Measurements from ENCODE around the gene RAB39A. TPM values are rescaled to one million over a fixed set of nuclear protein-coding genes. Genes with fewer than 3 reads are reported as not detected.

Gene RAB39A, protein sequence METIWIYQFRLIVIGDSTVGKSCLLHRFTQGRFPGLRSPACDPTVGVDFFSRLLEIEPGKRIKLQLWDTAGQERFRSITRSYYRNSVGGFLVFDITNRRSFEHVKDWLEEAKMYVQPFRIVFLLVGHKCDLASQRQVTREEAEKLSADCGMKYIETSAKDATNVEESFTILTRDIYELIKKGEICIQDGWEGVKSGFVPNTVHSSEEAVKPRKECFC
- total RNA-seq (2011; cell fraction: chromatin; rRNA removed; ENCODE audit: low replicate concordance): not detected in 2 replicates
- not detected in 2 replicates for total RNA-seq (2011; cell fraction: nucleolus; rRNA removed)
- not detected in 2 replicates for total RNA-seq (2011; cell fraction: nucleoplasm; rRNA removed)
- not detected in 2 replicates for total RNA-seq (2014; rRNA removed)
- total RNA-seq (2014; rRNA removed; fragmentation: Illumina TruSeq; extraction: Trizol): not detected in 2 replicates
- total RNA-seq (2015; rRNA removed; fragmentation: Illumina TruSeq; extraction: Trizol): not detected in 2 replicates
- total RNA-seq (2021): not detected in 2 replicates
- polyA plus RNA-seq (2011; rRNA removed): not detected in 2 replicates
- not detected in 2 replicates for polyA plus RNA-seq (2011; cell fraction: cytosol; rRNA removed)
- not detected in 2 replicates for polyA plus RNA-seq (2011; cell fraction: nucleus; rRNA removed)
- polyA plus RNA-seq (2012): not detected in 2 replicates
- polyA plus RNA-seq (2014; fragmentation: Illumina TruSeq; extraction: Trizol): not detected in 2 replicates
- not detected for polyA plus RNA-seq (2014; fragmentation: Nextera tagmentation; extraction: Ambion mirVana)
- polyA plus RNA-seq (2014; rRNA removed): 0.05 TPM in 1 of 2 replicates, not detected in the other
- not detected in 2 replicates for polyA minus RNA-seq (2011; rRNA and poly(A)+ RNA removed)
- polyA minus RNA-seq (2011; cell fraction: cytosol; rRNA and poly(A)+ RNA removed): not detected in 2 replicates
- polyA minus RNA-seq (2011; cell fraction: nucleus; rRNA and poly(A)+ RNA removed): not detected in 2 replicates
- Bru-seq, nascent RNA: not detected
- BruChase-seq, experiment 1, labeled RNA remaining after a 2-hour chase: not detected
- percentile 10 among the genes with signal in this experiment for BruChase-seq, experiment 2, labeled RNA remaining after a 6-hour chase
- long read RNA-seq, experiment 1: 0 reads
- long read RNA-seq, experiment 2: 0 reads
- long read RNA-seq, experiment 3: 0 reads

DNA sequence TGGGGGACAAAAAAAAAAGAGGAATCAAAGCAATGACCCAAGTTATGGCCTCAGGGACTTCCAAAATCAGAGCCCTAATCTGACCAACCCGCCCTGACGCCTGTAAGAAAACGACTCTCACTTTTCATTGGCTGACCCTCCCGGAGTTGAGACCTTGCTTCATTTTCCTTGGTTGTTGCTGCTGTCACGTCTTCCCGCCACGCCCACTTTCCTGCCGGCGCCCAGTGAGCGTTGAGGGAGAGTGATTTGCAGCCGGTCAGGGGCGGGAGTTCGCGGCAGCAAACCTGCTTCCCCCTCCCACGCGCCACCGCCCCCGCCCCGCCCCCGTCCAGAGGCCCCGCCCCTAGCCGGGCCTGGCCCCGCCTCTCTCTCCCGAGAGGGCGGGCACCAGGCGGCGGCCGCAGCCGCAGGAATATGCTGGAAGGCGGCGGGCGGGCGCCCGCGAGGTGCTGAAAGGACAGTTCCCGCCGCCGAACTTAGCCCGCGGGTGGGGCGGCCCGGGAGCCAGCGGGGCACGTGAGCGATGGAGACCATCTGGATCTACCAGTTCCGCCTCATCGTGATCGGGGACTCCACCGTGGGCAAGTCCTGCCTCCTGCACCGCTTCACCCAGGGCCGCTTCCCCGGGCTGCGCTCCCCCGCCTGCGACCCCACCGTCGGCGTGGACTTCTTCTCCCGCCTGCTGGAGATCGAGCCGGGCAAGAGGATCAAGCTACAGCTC is at the start of gene RAB39A:
RAB39A (plus strand) TSS at position 403 of the 721 bp plus-strand sequence; CDS start at position 524, 121 bp downstream.
- in situ Hi-C loops (cut with MboI) (no loop called here), intact Hi-C loops (cut with micrococcal nuclease) (no loop called here)
- WGBS (ENCODE audit: insufficient coverage, low coverage, missing lambda C conversion rate): under 1% methylated on average over 29 of the region's 61 CpGs
- H2AFZ ChIP-seq (ENCODE audit: low read depth, low read length): peak within 1 kb of the TSS; percentile 80
- peak within 1 kb of the TSS; percentile 15 for H3K4me3 ChIP-seq
- CTCF ChIA-PET (ENCODE audit: low intra/inter-chr PET ratio): no interaction called here
- FAIRE-seq (peak; percentile 74), ATAC-seq (peak; percentile 99), DNase-seq (ENCODE audit: extremely low read depth in 1 of 4, low spot score in 3 of 4) (peak; percentile 93 to 99 (median 98))
- H3K9me1 ChIP-seq (ENCODE audit: control insufficient read depth, insufficient read depth, low read length): no peaks in the 10 kb centered on the region
- peaks cover 4 to 26% of the 10 kb centered on the region in 2 experiments; a peak in 3 of 5 replicates for H3K27me3 ChIP-seq (ENCODE audit: control insufficient read depth in 2 of 2, insufficient read depth in 2 of 2, low read length in 2 of 2)
- H3K9ac ChIP-seq (ENCODE audit: insufficient read depth in 1 of 2, low read depth in 2 of 2, low read length in 2 of 2): 0 out of 4 replicates have a peak within 1 kb of the TSS, but pooled peaks of 1 of the 2 experiments have one; percentile 28
- H3K79me2 ChIP-seq (ENCODE audit: control insufficient read depth, insufficient read depth, low read length): no peaks in the 10 kb centered on the region
- peaks cover 0 to 9% of the 10 kb centered on the region in 2 experiments; a peak in 2 of 5 replicates for H3K4me1 ChIP-seq (replicated peaks in 1 of 2; ENCODE audit: control insufficient read depth in 2 of 2, insufficient read depth in 2 of 2, low read length in 2 of 2)
- H3K27ac ChIP-seq (ENCODE audit: extremely low read depth, low read depth, low read length): no peak within 1 kb of the TSS
- no peaks in the 10 kb centered on the region for H3K36me3 ChIP-seq (ENCODE audit: control insufficient read depth, insufficient read depth, low read length)
- peaks cover 5% of the 10 kb centered on the region; the same call in 1 of the 2 replicates for H4K20me1 ChIP-seq (replicated peaks; ENCODE audit: control insufficient read depth, insufficient read depth, low read length)
- peak within 1 kb of the TSS; percentile 70 for H3K4me2 ChIP-seq (ENCODE audit: insufficient read depth, low read length)
- no TSS peak for BruUV-seq (replicated peaks)
- POLR2A ChIA-PET: no interaction called here
- no peaks in the 10 kb centered on the region for H3K9me3 ChIP-seq (replicated peaks; ENCODE audit: control insufficient read depth, insufficient read depth, low read depth, low read length)
- TF ChIP-seq NR2C2 (CRISPR knock-in tag; IDR thresholded peaks at IDR 0.05) (no peak), NR2C2 (tag; IDR thresholded peaks at IDR 0.05) (peak; percentile 72; the same call in 1 of the 2 replicates), HNRNPH1 (optimal IDR thresholded peaks at IDR 0.05; ENCODE audit: low read depth, low read length) (no peak), MYC (IDR thresholded peaks at IDR 0.05; ENCODE audit: low read depth, low read length) (0 out of 2 replicates have a peak, but pooled peaks have one; percentile 19), MYC (CRISPR knock-in tag; IDR thresholded peaks at IDR 0.05; ENCODE audit: borderline replicate concordance, low read depth) (no peak), PHB (CRISPR knock-in tag; IDR thresholded peaks at IDR 0.05) (no peak), PHF21A (IDR thresholded peaks at IDR 0.05; ENCODE audit: borderline replicate concordance, low read depth) (peak; percentile 95; the same call in 1 of the 2 replicates), NEUROD1 (IDR thresholded peaks at IDR 0.05; ENCODE audit: borderline replicate concordance, low read depth, low read length, partially characterized antibody) (peak; percentile 86), NCOA1 (IDR thresholded peaks at IDR 0.05; ENCODE audit: low read depth) (peak; percentile 34; the same call in 1 of the 2 replicates), ZBTB17 (CRISPR knock-in tag; IDR thresholded peaks at IDR 0.05) (no peak), SP2 (IDR thresholded peaks at IDR 0.05; ENCODE audit: extremely low read depth, low read depth, low read length, poor library complexity, severe bottlenecking) (peak; percentile 90), RB1 (IDR thresholded peaks at IDR 0.05; ENCODE audit: low read depth) (peak; percentile 78; the same call in 1 of the 2 replicates), YY1 (IDR thresholded peaks at IDR 0.05; ENCODE audit: borderline replicate concordance in 1 of 3, control insufficient read depth in 1 of 3, extremely low read depth in 1 of 3, insufficient read depth in 3 of 3, insufficient read length in 1 of 3, insufficient replicate concordance in 2 of 3, low read depth in 1 of 3, low read length in 2 of 3) (peak in 1 of 3 experiments; percentile 23), MIER1 (IDR thresholded peaks at IDR 0.05; ENCODE audit: low read depth) (peak; percentile 93)
- TF ChIP-seq, protein P1, sequence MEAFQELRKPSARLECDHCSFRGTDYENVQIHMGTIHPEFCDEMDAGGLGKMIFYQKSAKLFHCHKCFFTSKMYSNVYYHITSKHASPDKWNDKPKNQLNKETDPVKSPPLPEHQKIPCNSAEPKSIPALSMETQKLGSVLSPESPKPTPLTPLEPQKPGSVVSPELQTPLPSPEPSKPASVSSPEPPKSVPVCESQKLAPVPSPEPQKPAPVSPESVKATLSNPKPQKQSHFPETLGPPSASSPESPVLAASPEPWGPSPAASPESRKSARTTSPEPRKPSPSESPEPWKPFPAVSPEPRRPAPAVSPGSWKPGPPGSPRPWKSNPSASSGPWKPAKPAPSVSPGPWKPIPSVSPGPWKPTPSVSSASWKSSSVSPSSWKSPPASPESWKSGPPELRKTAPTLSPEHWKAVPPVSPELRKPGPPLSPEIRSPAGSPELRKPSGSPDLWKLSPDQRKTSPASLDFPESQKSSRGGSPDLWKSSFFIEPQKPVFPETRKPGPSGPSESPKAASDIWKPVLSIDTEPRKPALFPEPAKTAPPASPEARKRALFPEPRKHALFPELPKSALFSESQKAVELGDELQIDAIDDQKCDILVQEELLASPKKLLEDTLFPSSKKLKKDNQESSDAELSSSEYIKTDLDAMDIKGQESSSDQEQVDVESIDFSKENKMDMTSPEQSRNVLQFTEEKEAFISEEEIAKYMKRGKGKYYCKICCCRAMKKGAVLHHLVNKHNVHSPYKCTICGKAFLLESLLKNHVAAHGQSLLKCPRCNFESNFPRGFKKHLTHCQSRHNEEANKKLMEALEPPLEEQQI (IDR thresholded peaks at IDR 0.05): 0 out of 2 replicates have a peak, but pooled peaks have one; percentile 15
